ENCODE measurements around the gene CFAP58. TPM values are rescaled to one million over a fixed set of nuclear protein-coding genes. Genes with fewer than 3 reads are reported as not detected.

CFAP58 gene
- total and polyA plus RNA-seq, 4 donors = 0.01 to 0.09 (median 0.08) TPM; not detected in 1

DNA sequence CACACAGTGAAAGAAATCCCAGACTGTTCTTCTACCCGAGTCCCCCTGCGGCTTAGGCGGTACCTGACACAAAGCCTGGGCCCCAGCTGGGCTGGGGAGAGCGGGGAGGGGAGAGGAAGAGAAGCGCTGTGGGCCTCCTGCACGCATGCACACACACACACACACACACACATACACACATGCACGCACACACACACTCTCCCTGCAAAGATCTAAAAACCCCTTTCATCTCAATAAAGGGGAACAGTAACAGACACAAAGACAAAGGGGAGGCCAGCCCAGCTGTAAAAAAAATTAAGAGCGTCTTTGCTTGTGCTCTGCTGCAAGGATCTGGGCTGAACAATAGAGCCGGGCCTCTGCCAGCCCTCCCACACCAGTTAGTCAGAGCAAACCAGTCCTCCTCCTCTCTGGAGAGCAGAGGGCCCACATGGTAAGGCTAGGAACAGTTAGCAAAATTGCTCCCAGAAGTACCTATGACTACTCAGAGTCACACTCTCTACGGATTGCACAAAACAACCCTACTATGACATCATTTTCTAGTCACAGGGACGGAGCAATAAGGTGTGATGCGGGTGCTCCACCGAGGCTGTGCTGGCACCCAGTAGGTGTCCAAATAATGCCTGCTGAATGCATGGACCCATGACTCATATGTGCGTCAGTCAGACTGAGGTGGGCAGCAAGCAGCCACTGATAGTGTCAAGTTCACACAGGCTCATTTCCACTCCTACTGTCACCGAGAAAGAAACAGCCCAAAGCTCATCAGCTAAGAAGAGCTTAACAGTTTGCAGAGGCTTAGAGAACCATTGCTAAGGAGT, 24.5 kb upstream of the CFAP58 start:
- 76% methylated on average over 15 of the region's 15 CpGs for WGBS

DNA sequence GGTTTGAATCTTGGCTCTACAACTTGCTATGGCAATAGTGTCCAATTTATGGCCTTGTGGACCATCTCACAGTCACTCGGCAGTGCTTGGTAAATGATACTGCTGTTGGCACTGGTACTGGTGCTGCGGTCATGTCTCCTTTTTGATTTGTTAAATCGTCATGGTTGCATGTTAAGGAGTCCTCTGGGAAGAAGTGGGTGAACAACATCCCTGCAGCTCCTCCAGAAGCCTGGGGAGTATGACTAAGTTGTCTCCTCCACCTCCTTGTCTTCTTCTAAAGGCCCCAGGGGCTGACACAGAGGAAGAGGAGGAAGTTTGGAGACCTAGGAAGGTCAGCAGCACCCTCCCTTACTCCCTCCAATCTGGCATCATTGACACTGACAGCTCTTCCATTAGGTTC, 23.9 kb upstream of the CFAP58 start:
- Histone ChIP-seq H3K4me3 (ENCODE audit: low read depth in 1 of 3, low read length in 3 of 3) (no peak overlapping the region), H3K36me3 (ENCODE audit: control insufficient read depth in 4 of 4, insufficient read depth in 3 of 4, low read depth in 1 of 4, low read length in 3 of 4) (no peaks in the 10 kb centered on the region), H3K9me3 (ENCODE audit: control insufficient read depth in 4 of 4, low read length in 3 of 4) (no peaks in the 10 kb centered on the region), H3K27me3 (ENCODE audit: control insufficient read depth in 4 of 4, insufficient read depth in 4 of 4, low read length in 3 of 4) (no peaks in the 10 kb centered on the region), H3K27ac (ENCODE audit: low read depth in 1 of 2, low read length in 2 of 2) (peak overlapping the region; percentile 37 to 69), H3K9ac (ENCODE audit: low read depth in 1 of 2, low read length in 2 of 2) (no peak overlapping the region), H3K4me1 (ENCODE audit: control insufficient read depth in 4 of 4, insufficient read depth in 4 of 4, low read length in 3 of 4) (peaks cover 0 to 24% (median 13%) of the 10 kb centered on the region in 4 donors)
- WGBS = 85% methylated on average over 3 of the region's 3 CpGs
- DNase-seq (ENCODE audit: low spot score) = no peak
- TF ChIP-seq EGR1 (IDR thresholded peaks at IDR 0.05; ENCODE audit: low read depth in 2 of 2) (no peak), ATF3 (IDR thresholded peaks at IDR 0.05) (no peak), GABPA (IDR thresholded peaks at IDR 0.05 in 1 of 2, conservative IDR thresholded peaks at IDR 0.05 in 1 of 2) (no peak), HNF4A (conservative IDR thresholded peaks at IDR 0.05) (no peak), HNF4G (IDR thresholded peaks at IDR 0.05) (no peak), FOXA1 (IDR thresholded peaks at IDR 0.05) (no peak), SP1 (IDR thresholded peaks at IDR 0.05) (no peak), TAF1 (conservative IDR thresholded peaks at IDR 0.05) (no peak), YY1 (IDR thresholded peaks at IDR 0.05) (no peak), NR2F2 (IDR thresholded peaks at IDR 0.05) (no peak), FOXA2 (IDR thresholded peaks at IDR 0.05) (no peak)
- TF ChIP-seq, protein P1, sequence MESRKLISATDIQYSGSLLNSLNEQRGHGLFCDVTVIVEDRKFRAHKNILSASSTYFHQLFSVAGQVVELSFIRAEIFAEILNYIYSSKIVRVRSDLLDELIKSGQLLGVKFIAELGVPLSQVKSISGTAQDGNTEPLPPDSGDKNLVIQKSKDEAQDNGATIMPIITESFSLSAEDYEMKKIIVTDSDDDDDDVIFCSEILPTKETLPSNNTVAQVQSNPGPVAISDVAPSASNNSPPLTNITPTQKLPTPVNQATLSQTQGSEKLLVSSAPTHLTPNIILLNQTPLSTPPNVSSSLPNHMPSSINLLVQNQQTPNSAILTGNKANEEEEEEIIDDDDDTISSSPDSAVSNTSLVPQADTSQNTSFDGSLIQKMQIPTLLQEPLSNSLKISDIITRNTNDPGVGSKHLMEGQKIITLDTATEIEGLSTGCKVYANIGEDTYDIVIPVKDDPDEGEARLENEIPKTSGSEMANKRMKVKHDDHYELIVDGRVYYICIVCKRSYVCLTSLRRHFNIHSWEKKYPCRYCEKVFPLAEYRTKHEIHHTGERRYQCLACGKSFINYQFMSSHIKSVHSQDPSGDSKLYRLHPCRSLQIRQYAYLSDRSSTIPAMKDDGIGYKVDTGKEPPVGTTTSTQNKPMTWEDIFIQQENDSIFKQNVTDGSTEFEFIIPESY (IDR thresholded peaks at IDR 0.05) = no peak
- TF ChIP-seq, protein P2, sequence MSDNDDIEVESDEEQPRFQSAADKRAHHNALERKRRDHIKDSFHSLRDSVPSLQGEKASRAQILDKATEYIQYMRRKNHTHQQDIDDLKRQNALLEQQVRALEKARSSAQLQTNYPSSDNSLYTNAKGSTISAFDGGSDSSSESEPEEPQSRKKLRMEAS (IDR thresholded peaks at IDR 0.05) = no peak

More for the DNA sequence above, 24.5 kb upstream of the CFAP58 start:
- H3K9ac ChIP-seq (ENCODE audit: low read depth in 1 of 2, low read length in 2 of 2) = no peak overlapping the region
- H3K27me3 ChIP-seq (ENCODE audit: control insufficient read depth in 4 of 4, insufficient read depth in 4 of 4, low read length in 3 of 4) = no peaks in the 10 kb centered on the region
- no peaks in the 10 kb centered on the region for H3K36me3 ChIP-seq (ENCODE audit: control insufficient read depth in 4 of 4, insufficient read depth in 3 of 4, low read depth in 1 of 4, low read length in 3 of 4)
- TF ChIP-seq HNF4G (IDR thresholded peaks at IDR 0.05) (no peak), NR2F2 (IDR thresholded peaks at IDR 0.05) (no peak), RXRA (IDR thresholded peaks at IDR 0.05) (no peak), FOXA2 (IDR thresholded peaks at IDR 0.05) (no peak)
- H3K27ac ChIP-seq (ENCODE audit: low read depth in 1 of 2, low read length in 2 of 2) = peak overlapping the region; percentile 23 to 69
- H3K4me3 ChIP-seq (ENCODE audit: low read depth in 1 of 3, low read length in 3 of 3) = no peak overlapping the region
- no peaks in the 10 kb centered on the region for H3K9me3 ChIP-seq (ENCODE audit: control insufficient read depth in 4 of 4, low read length in 3 of 4)
- no peak for DNase-seq (ENCODE audit: low spot score)
- peaks cover 0 to 27% (median 13%) of the 10 kb centered on the region in 4 donors for H3K4me1 ChIP-seq (ENCODE audit: control insufficient read depth in 4 of 4, insufficient read depth in 4 of 4, low read length in 3 of 4)

Measured in liver (tissue), 9 donors.